Measurements from ENCODE around the gene MARCKS.
"Not testable (repeated sequence)": the region's sequence is repeated elsewhere in the genome, so short reads cannot be mapped to it uniquely, and the experiment has no call there.

The MARCKS gene

GRCh38 chr6:113888493-113888892, 31.3 kb downstream of the MARCKS start:
- no peak for DNase-seq

GRCh38 chr6:113888956-113889630, 31.9 kb downstream of the MARCKS start:
- DNase-seq = no peak

- no peak for DNase-seq
Measured at GRCh38 chr6:113893451-113893850, 36.3 kb downstream of the MARCKS start.

- no peak for DNase-seq
Measured at GRCh38 chr6:113893866-113894265, 36.7 kb downstream of the MARCKS start.

- DNase-seq = peak; percentile 59
Measured at GRCh38 chr6:113894712-113895674, 37.8 kb downstream of the MARCKS start.

- DNase-seq = no peak
Measured at GRCh38 chr6:113901482-113901881, 44.3 kb downstream of the MARCKS start.

GRCh38 chr6:113903666-113904330, 46.7 kb downstream of the MARCKS start:
- DNase-seq = no peak

- no peak for DNase-seq
Measured at GRCh38 chr6:113907102-113907815, 50.1 kb downstream of the MARCKS start.

- no peak for DNase-seq
Measured at GRCh38 chr6:113908801-113909200, 51.7 kb downstream of the MARCKS start.

GRCh38 chr6:113909224-113909856, 52.2 kb downstream of the MARCKS start:
- peak; percentile 24 for DNase-seq

GRCh38 chr6:113910285-113910684, 53.1 kb downstream of the MARCKS start:
- DNase-seq = not testable (repeated sequence)

Data from NCI-H446 treated with DMSO at 0.1 percent for 48 hours (cell line).